Stimulated activated CD4-positive, alpha-beta T cell treated with anti-CD3 and anti-CD28 coated beads, Interleukin-1b, Interleukin-23, amount 100 ng/mL, for 48 hours (primary cell): Measurements from ENCODE around the gene TOR4A.

Source experiments
- DNase-seq: peaks from one replicate; pipeline ENCODE4 v3.0.0-alpha.2; 2020

The TOR4A gene

GRCh38 chr9:137273611-137274320 lies 3.8 kb upstream of the TOR4A start:
- DNase-seq: no peak

GRCh38 chr9:137275203-137275587 lies 2.3 kb upstream of the TOR4A start:
- DNase-seq: no peak

GRCh38 chr9:137275588-137276472 lies 1.7 kb upstream of the TOR4A start:
- no peak for DNase-seq

DNA sequence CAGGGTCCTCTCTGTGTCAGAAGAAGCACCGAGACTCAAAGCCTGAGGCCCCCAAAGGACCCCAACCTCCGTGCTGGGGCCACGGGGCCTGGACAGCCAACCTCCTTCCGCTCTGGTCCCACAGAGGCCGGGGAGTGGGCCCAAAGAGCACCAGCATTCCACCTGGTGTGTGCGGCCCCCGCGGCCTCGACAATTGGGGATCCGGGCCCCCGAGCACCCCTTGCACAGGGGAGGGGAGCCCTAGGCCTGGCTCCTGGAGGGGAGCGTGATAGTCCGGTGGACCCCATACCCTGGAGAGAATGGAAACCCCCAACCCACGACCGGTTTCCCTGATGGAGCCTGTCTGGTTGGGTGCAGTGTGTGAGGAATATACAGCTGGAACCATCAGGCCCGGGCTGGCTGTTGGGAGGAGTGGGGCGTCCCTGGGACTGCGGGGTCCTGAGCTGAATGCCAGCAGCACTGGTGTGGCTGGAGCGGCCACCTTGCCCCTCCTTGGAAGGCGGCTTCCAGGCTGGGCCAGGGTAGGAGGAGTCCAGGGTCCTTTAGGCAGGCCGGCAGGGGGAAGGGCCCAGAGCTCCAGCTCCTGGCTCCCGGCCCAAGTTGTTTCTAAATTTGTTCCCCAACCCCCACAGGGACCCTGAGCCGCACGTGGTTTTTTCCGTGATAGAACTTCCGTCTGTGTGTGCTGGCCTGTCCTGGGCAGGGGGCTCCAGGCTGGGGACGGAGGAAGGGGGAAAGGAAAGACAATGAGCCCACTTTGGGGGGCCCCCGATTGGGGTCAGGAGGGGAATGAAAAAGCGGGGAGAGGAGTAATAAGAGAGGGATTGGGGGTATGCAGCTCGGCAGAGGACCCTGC lies 825 bp upstream of the TOR4A start:
- DNase-seq: no peak

DNA sequence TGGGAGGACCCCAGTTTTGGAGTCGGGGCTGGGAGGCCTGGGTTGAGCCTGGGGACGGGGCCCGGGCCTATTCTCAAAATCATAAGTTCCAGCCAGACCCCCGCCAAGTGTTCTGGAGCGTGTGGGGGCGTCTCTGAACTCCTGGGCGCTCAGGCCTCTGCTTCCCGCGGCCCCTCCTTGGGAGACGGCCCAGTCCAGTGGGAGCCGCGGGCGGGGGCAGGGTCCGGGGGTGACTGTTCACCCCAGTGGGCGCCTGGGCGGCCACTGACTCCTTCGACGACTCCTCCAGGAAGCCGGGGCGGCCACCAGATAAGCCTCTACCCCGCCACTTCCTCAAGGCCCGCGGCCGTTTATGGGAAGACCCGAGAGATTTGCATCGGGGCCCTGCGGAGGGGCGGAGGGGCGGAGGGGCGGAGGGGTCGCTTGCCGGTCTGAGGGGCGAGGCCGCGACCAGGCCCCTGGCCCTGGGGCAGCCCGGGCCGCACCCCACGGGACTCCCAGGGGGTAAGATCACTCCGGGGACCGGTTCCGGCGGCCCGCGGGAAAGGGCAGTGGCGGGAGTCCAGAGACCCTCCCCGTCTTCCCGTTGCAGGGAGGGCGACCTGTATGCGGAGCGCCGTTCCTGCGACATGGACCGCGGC lies 655 bp downstream of the TOR4A start:
- DNase-seq: no peak

GRCh38 chr9:137278721-137279711 lies 1.5 kb downstream of the TOR4A start:
- DNase-seq: no peak

GRCh38 chr9:137279741-137280473 lies 2.4 kb downstream of the TOR4A start:
- DNase-seq: no peak

- no peak for DNase-seq
These were observed 3.2 kb downstream of the TOR4A start for GRCh38 chr9:137280474-137281344.

- no peak for DNase-seq
These were observed 4.0 kb downstream of the TOR4A start for GRCh38 chr9:137281345-137282116.

GRCh38 chr9:137286975-137287383 lies 9.5 kb downstream of the TOR4A start:
- DNase-seq: no peak

- no peak for DNase-seq
These were observed 15.6 kb downstream of the TOR4A start for GRCh38 chr9:137293094-137293481.

- no peak for DNase-seq
These were observed 16.1 kb downstream of the TOR4A start for GRCh38 chr9:137293482-137294090.

GRCh38 chr9:137294091-137294680 lies 16.7 kb downstream of the TOR4A start:
- peak; percentile 64 for DNase-seq

DNA sequence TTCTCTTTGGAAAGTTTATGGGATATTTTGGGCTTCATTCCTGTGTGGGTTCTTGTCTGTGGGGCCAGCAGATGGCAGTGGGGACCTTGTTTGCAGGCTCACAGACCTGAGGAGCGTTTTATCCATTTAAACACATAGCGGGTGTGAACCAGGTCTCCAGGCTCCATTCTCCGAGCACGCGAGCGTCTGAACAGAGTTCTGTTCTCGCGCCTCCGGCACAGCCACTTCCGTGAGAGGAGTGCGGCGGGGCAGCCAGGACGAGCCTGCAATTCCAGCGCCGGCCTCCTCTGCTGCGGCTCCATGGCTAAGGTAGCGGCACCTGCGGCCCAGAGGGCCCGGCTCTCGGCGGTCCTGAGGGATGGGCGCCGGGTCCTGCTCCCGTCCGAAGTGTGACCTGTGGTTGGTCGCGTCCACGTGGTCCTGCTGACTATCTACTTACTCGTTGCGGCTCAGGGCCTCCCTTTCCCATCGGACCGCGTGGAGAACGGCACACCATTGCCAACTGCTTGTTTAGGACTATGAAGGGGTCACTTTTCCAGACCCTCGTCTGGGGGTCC lies 17.2 kb downstream of the TOR4A start:
- no peak for DNase-seq

DNA sequence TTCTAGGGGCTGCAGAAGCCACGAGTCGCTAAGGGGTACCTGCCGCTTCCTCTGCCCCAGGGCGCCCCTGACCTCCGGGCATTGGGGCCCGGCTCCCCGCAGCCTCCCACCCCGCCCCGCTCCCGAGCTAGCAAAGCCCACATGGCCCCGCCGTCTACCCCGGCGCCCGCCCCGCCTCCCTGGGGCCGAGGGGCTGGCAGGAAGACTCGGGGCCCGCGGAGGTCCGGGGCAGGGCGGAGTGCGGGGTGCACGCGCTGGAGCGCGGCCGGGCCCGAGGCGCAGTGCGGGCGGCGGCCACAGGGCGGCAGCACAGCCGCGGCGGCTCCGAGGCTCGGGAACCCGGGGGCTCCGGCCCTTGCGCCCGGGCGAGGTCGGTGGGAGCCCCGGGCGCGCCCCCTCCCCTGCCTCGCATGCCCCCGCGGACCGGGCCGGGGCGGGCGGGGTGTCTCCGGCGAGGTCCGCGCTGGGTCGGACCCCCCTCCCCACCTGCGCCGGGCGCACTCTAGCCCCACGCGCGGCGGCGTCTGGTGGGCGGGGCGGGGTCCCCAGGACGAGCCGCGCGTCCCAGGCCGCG lies 17.8 kb downstream of the TOR4A start:
- DNase-seq: peak; percentile 52

DNA sequence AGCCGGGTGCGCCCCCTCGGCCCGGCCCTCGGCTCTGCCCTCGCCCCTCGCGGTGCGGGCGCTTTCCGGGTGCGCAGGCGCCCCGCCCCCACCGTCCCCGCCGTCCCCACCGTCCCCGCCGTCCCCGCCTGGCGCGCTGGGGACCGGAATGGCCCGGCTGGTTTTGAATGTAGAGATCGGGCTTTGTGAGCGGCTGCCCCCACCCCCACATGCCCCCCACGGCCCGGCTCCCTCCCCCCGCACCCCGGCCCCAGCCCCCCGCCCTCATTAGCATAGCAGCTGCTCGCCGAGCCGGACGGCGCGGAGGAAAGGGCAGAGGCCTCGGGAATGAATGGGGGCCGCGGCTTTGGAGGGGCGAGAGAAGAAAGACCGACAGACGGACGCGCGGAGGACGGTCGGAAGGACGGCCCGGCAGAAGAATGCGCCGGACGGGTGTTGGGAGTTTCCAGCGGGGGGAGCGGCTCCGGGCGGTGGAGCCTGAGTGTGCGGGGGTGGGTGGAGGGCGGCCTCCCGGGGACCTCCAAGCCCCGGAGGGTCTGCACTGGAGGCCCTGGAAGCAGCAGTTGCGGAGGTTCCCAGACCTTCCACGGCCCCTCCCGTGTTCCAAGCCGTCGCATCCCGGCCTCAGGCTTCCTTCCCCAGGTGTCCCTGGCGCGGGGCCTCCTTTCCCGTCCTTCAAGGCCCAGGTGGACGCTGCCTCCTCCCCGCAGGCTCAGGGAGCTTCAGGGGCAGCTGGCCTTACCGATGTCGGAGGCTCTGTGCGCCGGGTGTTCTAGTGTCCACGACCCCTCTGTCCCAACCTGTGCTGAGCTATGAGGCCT lies 18.5 kb downstream of the TOR4A start:
- DNase-seq: no peak
